WERI-Rb-1 (cell line): ENCODE measurements around the gene TNRC6B.

Experiments
- DNase-seq: peaks from one replicate; pipeline ENCODE4 v3.0.0-alpha.2; 2020
- H3K27ac ChIP-seq: fragments of 250-450 bp; sonication (Bioruptor Pico); 2 replicates; pipeline ENCODE4 v1.5.1; 2020; ENCODE audit warnings: mild to moderate bottlenecking, moderate library complexity
- H3K27me3 ChIP-seq: fragments of 250-450 bp; sonication (Bioruptor Pico); 2 replicates; pipeline ENCODE4 v1.5.1; 2021; ENCODE audit warnings: mild to moderate bottlenecking, low read depth, moderate library complexity; ENCODE audit not compliant: insufficient read depth, severe bottlenecking
- H3K36me3 ChIP-seq: fragments of 250-450 bp; sonication (Bioruptor Pico); 2 replicates; pipeline ENCODE4 v1.5.1; 2020; ENCODE audit warnings: mild to moderate bottlenecking, moderate library complexity
- H3K4me3 ChIP-seq: 2 replicates; pipeline ENCODE4 v1.5.1; 2011; ENCODE audit warnings: low read depth, mild to moderate bottlenecking, control low read depth, low read length
- H3K9me3 ChIP-seq: fragments of 250-450 bp; sonication (Bioruptor Pico); 2 replicates; pipeline ENCODE4 v1.5.1; 2021; ENCODE audit warnings: mild to moderate bottlenecking, moderate library complexity; ENCODE audit not compliant: severe bottlenecking
- CTCF ChIP-seq: IDR thresholded peaks from 2 replicates; pipeline ENCODE4 v1.5.1; 2011; ENCODE audit warnings: low read depth, mild to moderate bottlenecking, control low read depth, inconsistent platforms, low read length

The TNRC6B gene

GRCh38 chr22:40276996-40277823 lies 99.5 kb downstream of the TNRC6B start:
- DNase-seq, result no peak
- H3K9me3 ChIP-seq, result no peaks in the 10 kb centered on the region
- no peak overlapping the region for H3K27ac ChIP-seq
- no peaks in the 10 kb centered on the region for H3K27me3 ChIP-seq
- no peak for TF ChIP-seq CTCF
- peaks cover 11% of the 10 kb centered on the region for H3K36me3 ChIP-seq
- no peak overlapping the region for H3K4me3 ChIP-seq

DNA sequence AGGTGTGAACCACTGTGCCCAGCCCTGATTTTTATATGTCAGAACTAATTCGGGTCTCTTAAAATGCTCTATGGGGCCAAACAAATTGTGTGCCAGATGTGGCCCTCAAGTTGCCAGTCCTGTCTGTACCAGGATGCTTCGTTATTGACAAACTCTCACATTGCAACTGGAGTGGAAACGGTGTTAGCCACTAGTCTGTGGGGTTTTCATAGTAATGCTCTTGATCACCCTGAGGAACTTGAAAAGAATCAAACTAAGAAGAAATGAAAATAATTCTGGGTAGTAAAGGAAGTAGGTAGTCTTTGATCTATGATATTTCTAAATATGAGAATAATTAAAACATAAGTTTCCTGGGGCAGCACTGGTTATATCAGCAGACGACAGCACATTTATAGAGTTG lies 101.3 kb downstream of the TNRC6B start:
- no peak overlapping the region for H3K4me3 ChIP-seq
- no peak for TF ChIP-seq CTCF
- DNase-seq, result no peak
- no peaks in the 10 kb centered on the region for H3K27me3 ChIP-seq
- no peaks in the 10 kb centered on the region for H3K9me3 ChIP-seq
- H3K27ac ChIP-seq, result no peak overlapping the region
- H3K36me3 ChIP-seq, result peaks cover 14% of the 10 kb centered on the region

- Histone ChIP-seq H3K27ac (no peak overlapping the region), H3K36me3 (peaks cover 24% of the 10 kb centered on the region), H3K9me3 (no peaks in the 10 kb centered on the region), H3K4me3 (no peak overlapping the region), H3K27me3 (no peaks in the 10 kb centered on the region)
- no peak for DNase-seq
- TF ChIP-seq CTCF, result no peak
These were observed 104.0 kb downstream of the TNRC6B start for GRCh38 chr22:40281717-40282116.

GRCh38 chr22:40285513-40285912 lies 107.8 kb downstream of the TNRC6B start:
- no peaks in the 10 kb centered on the region for H3K27me3 ChIP-seq
- H3K36me3 ChIP-seq, result peaks cover 33% of the 10 kb centered on the region
- no peaks in the 10 kb centered on the region for H3K9me3 ChIP-seq
- H3K27ac ChIP-seq, result no peak overlapping the region
- no peak for DNase-seq
- H3K4me3 ChIP-seq, result no peak overlapping the region
- TF ChIP-seq CTCF, result no peak

DNA sequence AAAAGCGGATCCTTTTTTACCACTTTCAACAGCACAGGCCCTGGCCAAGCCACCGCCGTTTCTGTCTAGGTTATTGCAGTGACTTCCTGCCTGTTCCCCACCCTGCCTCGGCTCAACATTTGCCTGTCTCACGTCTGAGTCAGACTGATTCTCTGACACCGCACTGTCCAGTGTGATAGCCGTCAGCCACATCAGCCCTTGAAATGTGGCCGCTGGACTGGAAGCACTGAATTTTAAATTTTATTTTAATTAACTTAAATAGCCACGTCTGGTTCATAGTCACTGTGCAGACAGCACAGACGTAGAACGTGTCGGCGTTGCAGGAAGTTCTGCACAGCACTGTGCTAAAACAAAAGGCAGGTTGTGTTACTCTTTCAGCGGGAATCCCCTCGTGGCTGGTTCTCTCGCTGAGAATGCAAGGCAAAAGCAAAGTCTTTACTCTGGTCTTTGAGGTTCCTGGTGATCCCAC lies 112.3 kb downstream of the TNRC6B start:
- no peaks in the 10 kb centered on the region for H3K27me3 ChIP-seq
- peaks cover 33% of the 10 kb centered on the region for H3K36me3 ChIP-seq
- H3K9me3 ChIP-seq, result no peaks in the 10 kb centered on the region
- DNase-seq, result no peak
- H3K4me3 ChIP-seq, result no peak overlapping the region
- H3K27ac ChIP-seq, result no peak overlapping the region
- no peak for TF ChIP-seq CTCF
